B cell (primary cell): ENCODE results near the gene NPRL2. TPM values are rescaled to one million over a fixed set of nuclear protein-coding genes. Genes with fewer than 3 reads are reported as not detected.

Experiments
- ATAC-seq: fragments of 200-7000 bp; cut with Tn5 transposase; one replicate; pipeline ENCODE4 v1.10.0; 2021; ENCODE audit warnings: low read depth, mild to moderate bottlenecking, moderate number of reproducible peaks, moderate library complexity
- CTCF ChIA-PET: fragments of 350-600 bp; sonication (Branson Sonifier 250); formaldehyde crosslinking; loops from one replicate; lab custom pipeline; 2021; ENCODE audit warnings: antibody characterized with exemption, inconsistent platforms; lab: Charles Lee
- POLR2A ChIA-PET: fragments of 350-600 bp; sonication (Branson Sonifier 250); formaldehyde crosslinking; loops from one replicate; lab custom pipeline; 2021; ENCODE audit warnings: antibody characterized with exemption; lab: Charles Lee
- DNase-seq: peaks from one replicate; pipeline ENCODE4 v3.0.0; 2013
- H2AFZ ChIP-seq: 2 replicates; pipeline ENCODE4 v1.6.1; 2012; ENCODE audit warnings: mild to moderate bottlenecking, low read depth, low read length; ENCODE audit not compliant: insufficient read depth, poor library complexity, severe bottlenecking
- H3K27ac ChIP-seq, 2 donors: 1 replicate in 1 of 2; 2 replicates in 1 of 2; pipeline ENCODE4 v1.5.1; 2012 to 2013; ENCODE audit warnings: low read length in 2 of 2, mild to moderate bottlenecking in 2 of 2, moderate library complexity in 1 of 2
- H3K27me3 ChIP-seq, 4 experiments: fragments of 200-600 bp in 1 of 4; sonication (generic) in 1 of 4; replicated peaks in 1 of 4; 1 replicate in 2 of 4; 2 replicates in 2 of 4; pipeline versions ENCODE4 v1.6.1 to v1.7.0; 2013 to 2016; ENCODE audit warnings: low read length in 3 of 4, mild to moderate bottlenecking in 2 of 4, mixed read lengths in 1 of 4, moderate library complexity in 1 of 4; ENCODE audit not compliant: insufficient read depth in 4 of 4, control insufficient read depth in 3 of 4; ENCODE audit errors: control extremely low read depth in 1 of 4
- H3K36me3 ChIP-seq, 2 experiments: replicated peaks in 1 of 2; 1 replicate in 1 of 2; 2 replicates in 1 of 2; pipeline versions ENCODE4 v1.6.1 to v1.7.1; 2013; ENCODE audit warnings: low read length in 1 of 2; ENCODE audit not compliant: insufficient read depth in 2 of 2, control insufficient read depth in 1 of 2; ENCODE audit errors: control extremely low read depth in 1 of 2, extremely low read depth in 1 of 2
- H3K4me1 ChIP-seq, 2 donors: fragments of 200-600 bp in 1 of 2; sonication (generic) in 1 of 2; 1 replicate in 1 of 2; 2 replicates in 1 of 2; pipeline versions ENCODE4 v1.5.1 to v1.6.1; 2013 to 2017; ENCODE audit warnings: low read length in 2 of 2; ENCODE audit not compliant: control insufficient read depth in 2 of 2, insufficient read depth in 2 of 2
- H3K4me2 ChIP-seq: replicated peaks from 2 replicates; pipeline ENCODE3; 2012; ENCODE audit warnings: mild to moderate bottlenecking, low read depth, low read length; ENCODE audit not compliant: poor library complexity, severe bottlenecking
- H3K4me3 ChIP-seq, 5 experiments: fragments of 200-600 bp in 1 of 5; sonication (generic) in 1 of 5; 1 replicate in 3 of 5; 2 replicates in 2 of 5; pipeline versions ENCODE4 v1.5.1 to v1.7.0; 2011 to 2016; ENCODE audit warnings: low read length in 4 of 5, mild to moderate bottlenecking in 4 of 5, low read depth in 2 of 5, control low read depth in 1 of 5, moderate library complexity in 1 of 5; ENCODE audit not compliant: insufficient read depth in 1 of 5; ENCODE audit errors: control extremely low read depth in 1 of 5, extremely low read depth in 1 of 5
- H3K79me2 ChIP-seq: fragments of 200-600 bp; sonication (generic); one replicate; pipeline ENCODE4 v1.6.0; 2016; ENCODE audit warnings: low read length; ENCODE audit not compliant: control insufficient read depth, insufficient read depth
- H3K9ac ChIP-seq: fragments of 200-600 bp; sonication (generic); 2 replicates; pipeline ENCODE4 v1.6.1; 2017; ENCODE audit warnings: mild to moderate bottlenecking, low read length, moderate library complexity
- H3K9me3 ChIP-seq, 3 donors: one replicate each; pipeline versions ENCODE4 v1.6.1 to v1.7.1; 2013; ENCODE audit warnings: low read length in 2 of 3; ENCODE audit not compliant: control insufficient read depth in 2 of 3, insufficient read depth in 1 of 3; ENCODE audit errors: control extremely low read depth in 1 of 3
- H4K20me1 ChIP-seq: 2 replicates; pipeline ENCODE4 v1.6.0; 2012; ENCODE audit warnings: mild to moderate bottlenecking, low read length; ENCODE audit not compliant: insufficient read depth, control insufficient read depth, poor library complexity, severe bottlenecking
- H3K27ac Mint-ChIP-seq: one replicate; pipeline ENCODE4 v1.8.0; 2021; ENCODE audit warnings: mixed read lengths
- H3K27me3 Mint-ChIP-seq: one replicate; pipeline ENCODE4 v1.8.0; 2021; ENCODE audit warnings: mixed read lengths
- H3K4me1 Mint-ChIP-seq: one replicate; pipeline ENCODE4 v1.8.0; 2021; ENCODE audit warnings: mixed read lengths
- H3K4me3 Mint-ChIP-seq: one replicate; pipeline ENCODE4 v1.8.0; 2021; ENCODE audit warnings: mixed read lengths
- H3K9me3 Mint-ChIP-seq: one replicate; pipeline ENCODE4 v1.8.0; 2022; ENCODE audit warnings: mixed read lengths; ENCODE audit not compliant: insufficient read depth
- CTCF ChIP-seq: fragments of 200-600 bp; IDR thresholded peaks from one replicate; pipeline ENCODE4 v1.8.0; 2022; ENCODE audit warnings: antibody characterized with exemption, mild to moderate bottlenecking
- EZH2 ChIP-seq: IDR thresholded peaks from 2 replicates; pipeline ENCODE4 v1.6.1; 2012; ENCODE audit warnings: borderline replicate concordance, low read depth, mild to moderate bottlenecking, moderate library complexity, low read length; ENCODE audit not compliant: insufficient read depth, poor library complexity, severe bottlenecking
- WGBS: methylation state at CpG from one replicate; pipeline ENCODE4 v1.1.5; 2013; ENCODE audit warnings: missing lambda C conversion rate; ENCODE audit not compliant: insufficient coverage; 5-methylcytosine and 5-hydroxymethylcytosine counted together
- intact Hi-C: fragments of 100-400 bp; cut with micrococcal nuclease; formaldehyde crosslinking; loops from one replicate; pipeline ENCODE4 v1.10.0; 2022
- polyA plus RNA-seq: library from polyadenylated mRNA; depleted of rRNA; stranded (reverse); fragments of >200 nt; gene quantifications from 2 replicates; pipeline ENCODE4 v1.2.3, GENCODE V29; 2012
- total RNA-seq, 2 donors: library from RNA; stranded (reverse); fragments of 120-200 nt in 1 of 2; gene quantifications; 1 replicate in 1 of 2; 2 replicates in 1 of 2; pipeline versions ENCODE4 v1.2.3 to v1.2.4, GENCODE V29; 2013 to 2022

NPRL2 gene
- total and polyA plus RNA-seq, 2 donors (not counting 1 experiment from before 2014, with no cell fraction given): 31.3 to 64.6 TPM

- no peak overlapping the region for H3K9ac ChIP-seq
- Mint-ChIP-seq H3K4me1 (peaks cover 40% of the 10 kb centered on the region), H3K9me3 (no peaks in the 10 kb centered on the region), H3K27me3 (no peaks in the 10 kb centered on the region), H3K27ac (peak overlapping the region; percentile 50), H3K4me3 (peak overlapping the region; percentile 34)
- H2AFZ ChIP-seq: no peak overlapping the region
- no peaks in the 10 kb centered on the region for H3K27me3 ChIP-seq
- ChIA-PET CTCF (interaction anchor here (3.4 kb wide), 1 partner anchor 11 kb away, joined by 22 read pairs; the partner anchor contains the start of gene HYAL2), POLR2A (no interaction called here)
- no peak for DNase-seq
- intact Hi-C loops: loop anchor here (5.0 kb wide), 1 partner anchor 97 kb away; the partner anchor contains the start of gene GNAI2
- peaks cover 25 to 52% of the 10 kb centered on the region in 2 donors for H3K4me1 ChIP-seq
- ATAC-seq: no peak
- H3K9me3 ChIP-seq: no peaks in the 10 kb centered on the region
- peaks cover 76% of the 10 kb centered on the region for H3K79me2 ChIP-seq
- H3K4me3 ChIP-seq: no peak overlapping the region
- peaks cover 47% of the 10 kb centered on the region for H4K20me1 ChIP-seq
- peak overlapping the region in 1 of 2 donors; percentile 63 for H3K27ac ChIP-seq
- peaks cover 0 to 47% of the 10 kb centered on the region in 2 experiments for H3K36me3 ChIP-seq
- WGBS: 89% methylated on average over 5 of the region's 5 CpGs
- H3K4me2 ChIP-seq: no peak overlapping the region
- TF ChIP-seq EZH2 (no peak), CTCF (no peak)
Measured at GRCh38 chr3:50334339-50335075, 16.1 kb downstream of the NPRL2 start.

- DNase-seq: no peak
- POLR2A ChIA-PET: no interaction called here
- Mint-ChIP-seq H3K4me3 (no peak overlapping the region), H3K27me3 (no peaks in the 10 kb centered on the region), H3K4me1 (peaks cover 36% of the 10 kb centered on the region), H3K27ac (peak overlapping the region; percentile 6), H3K9me3 (no peaks in the 10 kb centered on the region)
- Histone ChIP-seq H3K4me1 (peaks cover 19 to 46% of the 10 kb centered on the region in 2 donors), H3K36me3 (peaks cover 0 to 51% of the 10 kb centered on the region in 2 experiments), H3K4me3 (no peak overlapping the region), H2AFZ (no peak overlapping the region), H4K20me1 (peaks cover 47% of the 10 kb centered on the region), H3K9me3 (no peaks in the 10 kb centered on the region), H3K27ac (peak overlapping the region in 1 of 2 donors; percentile 63), H3K4me2 (no peak overlapping the region), H3K9ac (no peak overlapping the region), H3K27me3 (no peaks in the 10 kb centered on the region), H3K79me2 (peaks cover 69% of the 10 kb centered on the region)
- WGBS: 82% methylated on average over 10 of the region's 12 CpGs
- no peak for ATAC-seq
- intact Hi-C loops: no loop called here
- TF ChIP-seq CTCF (no peak), EZH2 (no peak)
- CTCF ChIA-PET: interaction anchor here (1.0 kb wide), 1 partner anchor 16 kb away, joined by 3 read pairs; the partner anchor contains the start of gene NPRL2
Measured at GRCh38 chr3:50333744-50334328, 16.7 kb downstream of the NPRL2 start.
